Trophoblast cell (in vitro differentiated cells and primary cell): ENCODE data around the gene RAB35.

Source experiments
- DNase-seq, 2 donors: peaks; one replicate each; pipeline ENCODE4 v3.0.0-alpha.2; 2016
- H2AFZ ChIP-seq: 2 replicates; pipeline ENCODE4 v1.6.1; 2013; ENCODE audit warnings: low read length, moderate library complexity, mild to moderate bottlenecking; ENCODE audit not compliant: insufficient read depth, poor library complexity
- H2AK5ac ChIP-seq: 2 replicates; pipeline ENCODE4 v1.6.1; 2013; ENCODE audit warnings: mild to moderate bottlenecking, low read length
- H2BK120ac ChIP-seq: 2 replicates; pipeline ENCODE4 v1.6.1; 2013; ENCODE audit warnings: low read length, mild to moderate bottlenecking, moderate library complexity; ENCODE audit not compliant: insufficient read depth, poor library complexity
- H2BK12ac ChIP-seq: 2 replicates; pipeline ENCODE4 v1.6.1; 2013; ENCODE audit warnings: mild to moderate bottlenecking, low read length, moderate library complexity
- H2BK5ac ChIP-seq: 2 replicates; pipeline ENCODE4 v1.6.1; 2013; ENCODE audit warnings: low read length, low read depth, moderate library complexity, mild to moderate bottlenecking; ENCODE audit not compliant: poor library complexity
- H3K14ac ChIP-seq: 2 replicates; pipeline ENCODE4 v1.6.1; 2013; ENCODE audit warnings: mild to moderate bottlenecking, low read length
- H3K18ac ChIP-seq: 2 replicates; pipeline ENCODE4 v1.6.1; 2013; ENCODE audit warnings: mild to moderate bottlenecking, low read length
- H3K23ac ChIP-seq: 2 replicates; pipeline ENCODE4 v1.6.1; 2013; ENCODE audit warnings: low read length
- H3K27ac ChIP-seq: 2 replicates; pipeline ENCODE4 v1.5.1; 2013; ENCODE audit warnings: low read depth, mild to moderate bottlenecking, inconsistent platforms, low read length, moderate library complexity
- H3K27me3 ChIP-seq: 2 replicates; pipeline ENCODE4 v1.6.1; 2013; ENCODE audit warnings: inconsistent platforms, mild to moderate bottlenecking, low read length, moderate library complexity; ENCODE audit not compliant: insufficient read depth
- H3K36me3 ChIP-seq, 2 experiments: 1 replicate in 1 of 2; 2 replicates in 1 of 2; pipeline ENCODE4 v1.6.1; 2013; ENCODE audit warnings: low read length in 2 of 2, mild to moderate bottlenecking in 2 of 2, moderate library complexity in 1 of 2; ENCODE audit not compliant: insufficient read depth in 2 of 2, control insufficient read depth in 1 of 2
- H3K4ac ChIP-seq: 2 replicates; pipeline ENCODE4 v1.6.1; 2013; ENCODE audit warnings: low read depth, mild to moderate bottlenecking, low read length, moderate library complexity
- H3K4me1 ChIP-seq, 2 experiments: 1 replicate in 1 of 2; 2 replicates in 1 of 2; pipeline ENCODE4 v1.6.1; 2013; ENCODE audit warnings: low read length in 2 of 2, mild to moderate bottlenecking in 2 of 2, moderate library complexity in 1 of 2; ENCODE audit not compliant: insufficient read depth in 2 of 2, control insufficient read depth in 1 of 2
- H3K4me2 ChIP-seq: 2 replicates; pipeline ENCODE4 v1.6.1; 2013; ENCODE audit warnings: inconsistent platforms, mild to moderate bottlenecking, low read length, moderate library complexity
- H3K4me3 ChIP-seq: 2 replicates; pipeline ENCODE4 v1.5.1; 2013; ENCODE audit warnings: mild to moderate bottlenecking, low read depth, low read length, inconsistent platforms
- H3K79me1 ChIP-seq: one replicate; pipeline ENCODE4 v1.6.1; 2013; ENCODE audit warnings: low read length
- H3K79me2 ChIP-seq: 2 replicates; pipeline ENCODE4 v1.6.1; 2013; ENCODE audit warnings: low read length, mild to moderate bottlenecking; ENCODE audit not compliant: control insufficient read depth, insufficient read depth, poor library complexity
- H3K9ac ChIP-seq: 2 replicates; pipeline ENCODE4 v1.6.1; 2013; ENCODE audit warnings: mild to moderate bottlenecking, low read length
- H3K9me3 ChIP-seq: 2 replicates; pipeline ENCODE4 v1.6.1; 2013; ENCODE audit warnings: low read depth, mild to moderate bottlenecking, control low read depth, inconsistent platforms, low read length; ENCODE audit not compliant: insufficient read depth
- H4K12ac ChIP-seq: 2 replicates; pipeline ENCODE4 v1.6.1; 2013; ENCODE audit warnings: low read depth, mild to moderate bottlenecking, low read length, moderate library complexity
- H4K8ac ChIP-seq: 2 replicates; pipeline ENCODE4 v1.6.1; 2013; ENCODE audit warnings: low read depth, mild to moderate bottlenecking, low read length, moderate library complexity
- H4K91ac ChIP-seq: one replicate; pipeline ENCODE4 v1.6.1; 2013; ENCODE audit warnings: low read depth, mild to moderate bottlenecking, low read length, moderate library complexity
- WGBS: extraction: QIAGEN DNeasy Blood & Tissue Kit; methylation state at CpG from one replicate; pipeline ENCODE4 v1.1.7; 2013; ENCODE audit warnings: missing lambda C conversion rate; ENCODE audit not compliant: insufficient read length, insufficient coverage; ENCODE audit errors: extremely low coverage; 5-methylcytosine and 5-hydroxymethylcytosine counted together

RAB35 gene

DNA sequence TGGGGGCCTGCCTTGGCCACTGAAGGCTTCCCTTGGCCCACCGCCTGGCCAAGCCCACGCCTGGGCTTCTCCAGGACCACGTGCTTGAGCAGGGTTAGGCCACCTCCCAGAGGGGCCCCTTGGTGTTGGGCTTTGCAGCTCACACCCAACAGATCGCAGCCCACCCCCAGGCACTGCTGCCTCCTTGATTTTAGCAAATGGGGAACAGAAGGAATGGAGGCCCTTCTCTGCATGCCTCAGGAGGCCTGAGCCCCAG, 23.3 kb downstream of the RAB35 start:
- H3K9ac ChIP-seq: no peak overlapping the region

GRCh38 chr12:120092551-120093335, 23.8 kb downstream of the RAB35 start:
- Histone ChIP-seq H3K14ac (no peak overlapping the region), H2AFZ (no peak overlapping the region), H3K79me2 (no peaks in the 10 kb centered on the region), H3K27ac (no peak overlapping the region), H3K36me3 (peaks cover 40 to 41% of the 10 kb centered on the region in 2 experiments), H3K4me3 (no peak overlapping the region), H3K4ac (no peak overlapping the region), H3K18ac (no peak overlapping the region), H2BK12ac (no peak overlapping the region), H3K9me3 (no peaks in the 10 kb centered on the region), H2AK5ac (no peak overlapping the region), H3K79me1 (no peaks in the 10 kb centered on the region), H4K8ac (no peak overlapping the region), H4K91ac (no peak overlapping the region), H3K9ac (no peak overlapping the region), H3K4me2 (no peak overlapping the region), H3K27me3 (no peaks in the 10 kb centered on the region), H3K23ac (no peak overlapping the region), H2BK120ac (no peak overlapping the region), H2BK5ac (no peak overlapping the region), H4K12ac (no peak overlapping the region), H3K4me1 (peaks cover 0 to 3% of the 10 kb centered on the region in 2 experiments)
- no peak for DNase-seq
- no CpG with 5 or more reads among the region's 23 CpGs for WGBS

More for the DNA sequence above, 23.3 kb downstream of the RAB35 start:
- Histone ChIP-seq H2BK12ac (no peak overlapping the region), H4K12ac (no peak overlapping the region), H3K4me1 (peaks cover 0 to 3% of the 10 kb centered on the region in 2 experiments), H3K4me2 (no peak overlapping the region), H3K79me1 (no peaks in the 10 kb centered on the region), H4K91ac (no peak overlapping the region), H3K36me3 (peaks cover 43 to 44% of the 10 kb centered on the region in 2 experiments), H3K4me3 (no peak overlapping the region), H3K27me3 (no peaks in the 10 kb centered on the region), H2AK5ac (no peak overlapping the region), H3K27ac (no peak overlapping the region), H2BK120ac (no peak overlapping the region), H3K9me3 (peaks cover under 1% of the 10 kb centered on the region), H3K18ac (no peak overlapping the region), H3K14ac (no peak overlapping the region), H3K79me2 (no peaks in the 10 kb centered on the region), H4K8ac (no peak overlapping the region), H3K23ac (no peak overlapping the region), H2AFZ (no peak overlapping the region), H3K4ac (no peak overlapping the region), H2BK5ac (no peak overlapping the region)
- WGBS: no CpG with 5 or more reads among the region's 4 CpGs
- DNase-seq: no peak

GRCh38 chr12:120091371-120092090, 25.0 kb downstream of the RAB35 start:
- H3K79me2 ChIP-seq: no peaks in the 10 kb centered on the region
- H2BK120ac ChIP-seq: no peak overlapping the region
- H3K79me1 ChIP-seq: no peaks in the 10 kb centered on the region
- H3K27ac ChIP-seq: no peak overlapping the region
- H3K9ac ChIP-seq: no peak overlapping the region
- no CpG with 5 or more reads among the region's 12 CpGs for WGBS
- H3K14ac ChIP-seq: no peak overlapping the region
- H3K9me3 ChIP-seq: no peaks in the 10 kb centered on the region
- H2BK5ac ChIP-seq: no peak overlapping the region
- H3K4me3 ChIP-seq: no peak overlapping the region
- H3K4me1 ChIP-seq: peaks cover 0 to 7% of the 10 kb centered on the region in 2 experiments
- no peak overlapping the region for H3K18ac ChIP-seq
- no peak overlapping the region for H2AFZ ChIP-seq
- H3K4ac ChIP-seq: no peak overlapping the region
- no peaks in the 10 kb centered on the region for H3K27me3 ChIP-seq
- H2AK5ac ChIP-seq: no peak overlapping the region
- peaks cover 29 to 31% of the 10 kb centered on the region in 2 experiments for H3K36me3 ChIP-seq
- H4K8ac ChIP-seq: no peak overlapping the region
- no peak overlapping the region for H3K23ac ChIP-seq
- no peak overlapping the region for H2BK12ac ChIP-seq
- no peak overlapping the region for H4K91ac ChIP-seq
- no peak overlapping the region for H3K4me2 ChIP-seq
- H4K12ac ChIP-seq: no peak overlapping the region
- DNase-seq: no peak

- H3K27ac ChIP-seq: no peak overlapping the region
- no peak overlapping the region for H3K4ac ChIP-seq
- H3K4me1 ChIP-seq: peaks cover 0 to 7% of the 10 kb centered on the region in 2 experiments
- no peaks in the 10 kb centered on the region for H3K79me2 ChIP-seq
- DNase-seq: no peak
- no peak overlapping the region for H2BK120ac ChIP-seq
- H3K4me2 ChIP-seq: no peak overlapping the region
- peaks cover 23 to 24% of the 10 kb centered on the region in 2 experiments for H3K36me3 ChIP-seq
- no peak overlapping the region for H4K12ac ChIP-seq
- no peak overlapping the region for H3K23ac ChIP-seq
- no peak overlapping the region for H2AFZ ChIP-seq
- no peak overlapping the region for H4K8ac ChIP-seq
- no peak overlapping the region for H4K91ac ChIP-seq
- no peaks in the 10 kb centered on the region for H3K79me1 ChIP-seq
- no CpG with 5 or more reads among the region's 19 CpGs for WGBS
- no peak overlapping the region for H2AK5ac ChIP-seq
- H3K14ac ChIP-seq: no peak overlapping the region
- no peak overlapping the region for H3K18ac ChIP-seq
- no peak overlapping the region for H2BK5ac ChIP-seq
- H3K9me3 ChIP-seq: no peaks in the 10 kb centered on the region
- H3K9ac ChIP-seq: no peak overlapping the region
- no peak overlapping the region for H2BK12ac ChIP-seq
- no peak overlapping the region for H3K4me3 ChIP-seq
- no peaks in the 10 kb centered on the region for H3K27me3 ChIP-seq
Measured at GRCh38 chr12:120090626-120091295, 25.8 kb downstream of the RAB35 start.
